Erythroblast (primary cell): ENCODE data around the gene PLCH2.

Source experiments
- GATA1 ChIP-seq: IDR thresholded peaks from 2 replicates; pipeline ENCODE4 v1.6.1; 2011; ENCODE audit warnings: low read depth, mild to moderate bottlenecking, control low read depth, low read length, moderate library complexity
- POLR2A ChIP-seq: IDR thresholded peaks from 2 replicates; pipeline ENCODE4 v1.6.1; 2011; ENCODE audit warnings: mild to moderate bottlenecking, low read length

DNA sequence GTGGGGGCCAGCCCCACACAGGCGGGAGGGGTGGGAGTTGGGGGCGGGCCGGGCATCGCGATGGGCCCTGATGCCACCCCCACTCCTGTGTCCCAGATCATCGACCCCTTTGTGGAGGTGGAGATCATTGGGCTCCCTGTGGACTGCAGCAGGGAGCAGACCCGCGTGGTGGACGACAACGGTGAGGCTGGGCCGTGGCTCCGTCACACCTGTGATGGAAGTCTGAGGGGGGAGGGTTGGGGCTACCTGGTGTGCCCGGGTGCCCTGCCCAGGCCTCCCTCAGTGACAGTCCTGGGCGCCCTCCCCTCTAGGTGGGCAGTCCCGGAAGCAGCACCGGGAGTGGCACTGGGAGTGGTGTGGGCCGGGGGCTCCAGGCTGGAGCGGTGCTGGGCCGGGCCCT, 22.6 kb downstream of the PLCH2 start:
- TF ChIP-seq POLR2A, result no peak
- no peak for TF ChIP-seq GATA1
